Panc1 (cell line): ENCODE measurements around the gene CHN1. TPM values are rescaled to one million over a fixed set of nuclear protein-coding genes. Genes with fewer than 3 reads are reported as not detected.

ENCODE experiments used
- ATAC-seq: fragments of 200-7000 bp; cut with Tn5 transposase; 2 replicates; pipeline ENCODE4 v1.9.1; 2020; ENCODE audit warnings: mild to moderate bottlenecking, moderate library complexity
- BruUV-seq: library from RNA; stranded (reverse); fragments of 400-500 nt; replicated peaks from 2 replicates; lab custom pipeline; 2021; lab: Mats Ljungman, UMichigan
- CTCF ChIA-PET: fragments of 300-600 bp; sonication (Branson Sonifier 250); formaldehyde crosslinking; loops from one replicate; lab custom pipeline; 2022; ENCODE audit warnings: antibody characterized with exemption; lab: Charles Lee
- POLR2A ChIA-PET: fragments of 300-600 bp; sonication (Branson Sonifier 250); formaldehyde crosslinking; loops from one replicate; lab custom pipeline; 2022; ENCODE audit warnings: antibody characterized with exemption; lab: Charles Lee
- DNase-seq: peaks from one replicate; pipeline ENCODE4 v3.0.0-alpha.2; 2010; ENCODE audit warnings: low read depth, low spot score
- H3K27ac ChIP-seq: 2 replicates; pipeline ENCODE4 v1.5.1; 2011; ENCODE audit warnings: mild to moderate bottlenecking, low read length, inconsistent platforms
- H3K27me3 ChIP-seq: fragments of 200-500 bp; sonication (Bioruptor generic); 2 replicates; pipeline ENCODE4 v1.6.0; 2014; ENCODE audit warnings: low read length, inconsistent platforms; ENCODE audit not compliant: control insufficient read depth, insufficient read depth
- H3K36me3 ChIP-seq: fragments of 200-500 bp; sonication (Bioruptor generic); 2 replicates; pipeline ENCODE4 v1.5.1; 2014; ENCODE audit warnings: inconsistent platforms, mild to moderate bottlenecking, low read length, moderate library complexity; ENCODE audit not compliant: control insufficient read depth, insufficient read depth
- H3K4me1 ChIP-seq: 2 replicates; pipeline ENCODE4 v1.5.1; 2011; ENCODE audit warnings: inconsistent platforms, mild to moderate bottlenecking, low read length, moderate library complexity; ENCODE audit not compliant: control insufficient read depth, insufficient read depth
- H3K4me3 ChIP-seq, 2 experiments: 2 replicates each; pipeline ENCODE4 v1.5.1; 2011 to 2012; ENCODE audit warnings: low read depth in 2 of 2, low read length in 2 of 2, mild to moderate bottlenecking in 2 of 2, inconsistent platforms in 1 of 2, moderate library complexity in 1 of 2
- H3K9me3 ChIP-seq: fragments of 200-500 bp; sonication (Bioruptor generic); 2 replicates; pipeline ENCODE4 v1.5.1; 2014; ENCODE audit warnings: low read depth, mild to moderate bottlenecking, inconsistent platforms, low read length, moderate library complexity; ENCODE audit not compliant: control insufficient read depth, insufficient read depth
- CTCF ChIP-seq: fragments of 450-650 bp; IDR thresholded peaks from 2 replicates; pipeline ENCODE4 v1.5.1; 2017; ENCODE audit warnings: mild to moderate bottlenecking
- POLR2AphosphoS5 ChIP-seq: IDR thresholded peaks from 2 replicates; pipeline ENCODE4 v1.6.1; 2012; ENCODE audit warnings: mild to moderate bottlenecking, low read depth, low read length, moderate library complexity
- REST ChIP-seq, 2 experiments: IDR thresholded peaks; 2 replicates each; pipeline ENCODE4 v1.6.1; 2011 to 2012; ENCODE audit warnings: low read depth in 2 of 2, control low read depth in 1 of 2, low read length in 1 of 2, mild to moderate bottlenecking in 1 of 2, moderate library complexity in 1 of 2; ENCODE audit not compliant: insufficient read depth in 1 of 2
- SIN3A ChIP-seq: IDR thresholded peaks from 2 replicates; pipeline ENCODE4 v1.6.1; 2012; ENCODE audit warnings: low read depth, mild to moderate bottlenecking, low read length, moderate library complexity, borderline replicate concordance; ENCODE audit not compliant: insufficient read depth
- TCF7L2 ChIP-seq: IDR thresholded peaks from 2 replicates; pipeline ENCODE4 v1.6.1; 2011; ENCODE audit warnings: mild to moderate bottlenecking, low read depth, low read length, inconsistent platforms
- in situ Hi-C: cut with HindIII; loops from 2 replicates; pipeline ENCODE4 v1.10.0; 2016; ENCODE audit warnings: low sequenced_read_pairs, low pct_unique_long_range_greater_than_20kb
- intact Hi-C: fragments of 100-400 bp; cut with micrococcal nuclease; formaldehyde crosslinking; loops from one replicate; pipeline ENCODE4 v1.10.0; 2022; ENCODE audit not compliant: unreplicated experiment
- total RNA-seq: library from RNA; stranded (reverse); gene quantifications from one replicate; pipeline ENCODE4 v1.2.1, GENCODE V29; 2021; ENCODE audit not compliant: unreplicated experiment

CHN1 gene
- total RNA-seq, 1 experiment from 2014 or later: 20.8 TPM

- BruUV-seq: no TSS peak
- H3K27me3 ChIP-seq: no peaks in the 10 kb centered on the region
- H3K4me3 ChIP-seq: no peak overlapping the region
- no peaks in the 10 kb centered on the region for H3K9me3 ChIP-seq
- POLR2A ChIA-PET: no interaction called here
- in situ Hi-C loops: loop anchor here (25.0 kb wide), 1 partner anchor 178 kb away; no protein-coding TSS in a partner anchor
- DNase-seq: no peak
- CTCF ChIA-PET: no interaction called here
- H3K4me1 ChIP-seq: peaks cover 5% of the 10 kb centered on the region; the same call in 1 of the 2 replicates
- no peaks in the 10 kb centered on the region for H3K36me3 ChIP-seq
- H3K27ac ChIP-seq: no peak overlapping the region
- intact Hi-C loops: no loop called here
- no peak for ATAC-seq
- TF ChIP-seq CTCF (no peak), POLR2AphosphoS5 (no peak), TCF7L2 (no peak), REST (IDR thresholded peaks at IDR 0.05; ENCODE audit: insufficient read depth in 1 of 2, low read depth in 2 of 2, low read length in 1 of 2) (no peak), SIN3A (no peak)
These were observed 39.6 kb downstream of the CHN1 start for GRCh38 chr2:174965551-174965950.

- intact Hi-C loops: no loop called here
- H3K9me3 ChIP-seq: no peaks in the 10 kb centered on the region
- no peak for TF ChIP-seq SIN3A
- TF ChIP-seq POLR2AphosphoS5: no peak
- TF ChIP-seq REST (IDR thresholded peaks at IDR 0.05; ENCODE audit: insufficient read depth in 1 of 2, low read depth in 2 of 2, low read length in 1 of 2): no peak
- TF ChIP-seq TCF7L2: no peak
- TF ChIP-seq CTCF: no peak
- H3K4me1 ChIP-seq: peaks cover 9% of the 10 kb centered on the region
- no peak overlapping the region for H3K4me3 ChIP-seq
- ChIA-PET POLR2A (no interaction called here), CTCF (no interaction called here)
- no peaks in the 10 kb centered on the region for H3K36me3 ChIP-seq
- no TSS peak for BruUV-seq
- H3K27ac ChIP-seq: no peak overlapping the region
- DNase-seq (no peak), ATAC-seq (no peak)
- in situ Hi-C loops: loop anchor here (25.0 kb wide), 1 partner anchor 177 kb away; no protein-coding TSS in a partner anchor
- no peaks in the 10 kb centered on the region for H3K27me3 ChIP-seq
These were observed 40.8 kb downstream of the CHN1 start for GRCh38 chr2:174964404-174964803.
